H7 (cell line): ENCODE data around the gene SFXN3. TPM values are rescaled to one million over a fixed set of nuclear protein-coding genes. Genes with fewer than 3 reads are reported as not detected.

Experiments
- DNase-seq: peaks from one replicate; pipeline ENCODE4 v3.0.0; 2012
- H3K27me3 ChIP-seq: 2 replicates; pipeline ENCODE4 v1.6.0; 2011; ENCODE audit warnings: mild to moderate bottlenecking, low read length; ENCODE audit not compliant: control insufficient read depth, insufficient read depth
- H3K36me3 ChIP-seq: replicated peaks from 2 replicates; pipeline ENCODE4 v1.5.1; 2011; ENCODE audit warnings: low read length; ENCODE audit not compliant: control insufficient read depth, insufficient read depth
- H3K4me3 ChIP-seq: 2 replicates; pipeline ENCODE4 v1.5.1; 2011; ENCODE audit warnings: low read depth, mild to moderate bottlenecking, control low read depth, low read length, moderate library complexity; ENCODE audit not compliant: insufficient read depth
- total RNA-seq: library from RNA; depleted of rRNA; stranded (reverse); fragments of >200 nt; shearing (Covaris generic); gene quantifications from 2 replicates; pipeline ENCODE4 v1.2.3, GENCODE V29; 2014

The SFXN3 gene
- total RNA-seq, 1 experiment from 2014 or later: 4.1 TPM

GRCh38 chr10:100996678-100997359, 34.2 kb upstream of the SFXN3 start:
- DNase-seq: peak; percentile 97
- Histone ChIP-seq H3K4me3 (peak overlapping the region; percentile 95), H3K27me3 (no peaks in the 10 kb centered on the region), H3K36me3 (peaks cover 14% of the 10 kb centered on the region)

- peaks cover 14% of the 10 kb centered on the region for H3K36me3 ChIP-seq
- peak overlapping the region; percentile 95 for H3K4me3 ChIP-seq
- DNase-seq: peak; percentile 96
- no peaks in the 10 kb centered on the region for H3K27me3 ChIP-seq
These were observed 33.5 kb upstream of the SFXN3 start for GRCh38 chr10:100997360-100998182.

DNA sequence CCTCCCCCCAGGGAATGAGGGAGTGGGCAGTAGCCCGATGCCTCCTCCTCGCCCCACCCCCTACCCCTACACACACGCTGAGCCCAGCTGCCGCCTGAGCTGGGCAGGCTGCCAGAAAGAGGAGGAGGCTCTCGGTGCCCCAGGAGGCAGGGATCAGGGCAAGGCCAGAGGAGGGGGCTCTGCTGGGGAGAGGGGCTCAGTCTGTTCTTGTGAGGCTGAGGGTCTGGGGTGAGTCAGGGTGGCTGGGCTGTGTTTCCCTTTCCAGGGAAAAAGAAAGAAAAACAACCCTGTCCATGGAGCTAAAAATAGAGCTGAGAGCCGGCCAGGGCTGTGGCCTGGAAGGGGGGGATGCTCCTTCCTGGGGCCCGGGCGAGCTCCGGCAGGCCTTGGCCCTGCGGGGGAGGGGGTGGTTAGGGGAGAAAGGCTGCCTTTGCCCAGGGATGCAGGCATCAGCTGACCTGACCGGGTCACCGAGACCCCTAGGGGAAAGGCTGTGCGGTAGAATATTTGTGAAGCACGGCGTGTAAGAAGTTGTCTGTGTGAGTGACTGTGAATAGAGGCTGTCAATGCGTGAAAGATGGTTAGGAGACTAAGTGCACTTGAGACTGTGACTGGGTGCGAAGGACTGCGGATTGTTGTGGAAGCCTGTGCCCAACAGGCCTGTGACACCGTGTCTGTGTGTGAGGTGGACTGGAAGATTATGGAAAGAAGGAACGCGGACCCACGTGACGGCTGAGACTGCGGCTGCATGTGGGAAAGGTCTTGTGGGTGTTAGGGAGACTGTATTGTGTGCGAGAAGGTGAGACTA, 32.6 kb upstream of the SFXN3 start:
- DNase-seq: peak; percentile 95
- peak overlapping the region; percentile 95 for H3K4me3 ChIP-seq
- peaks cover 18% of the 10 kb centered on the region for H3K36me3 ChIP-seq
- no peaks in the 10 kb centered on the region for H3K27me3 ChIP-seq

- peaks cover 13% of the 10 kb centered on the region for H3K36me3 ChIP-seq
- H3K27me3 ChIP-seq: no peaks in the 10 kb centered on the region
- H3K4me3 ChIP-seq: peak overlapping the region; percentile 95
- peak; percentile 96 for DNase-seq
These were observed 31.9 kb upstream of the SFXN3 start for GRCh38 chr10:100998991-100999741.

DNA sequence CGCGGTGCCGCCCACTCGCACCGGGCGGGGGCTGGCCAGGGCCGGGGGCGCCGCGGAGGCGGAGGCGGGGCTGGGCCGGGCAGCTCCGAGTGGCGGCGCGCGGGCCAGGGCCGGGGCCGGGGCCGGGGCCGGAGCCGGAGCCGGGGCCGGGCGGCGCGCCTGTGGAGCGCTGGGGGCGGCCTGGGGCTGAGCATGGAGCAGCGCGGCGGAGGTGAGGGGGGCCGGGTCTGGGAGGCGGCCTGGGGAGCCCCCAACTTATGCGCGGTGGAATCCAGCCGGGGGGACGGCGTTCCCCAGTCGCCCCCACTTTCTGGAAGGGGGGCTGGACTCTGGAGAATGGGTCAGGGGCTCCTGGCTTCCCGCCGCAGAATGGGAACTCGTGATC, 31.3 kb upstream of the SFXN3 start, which contains the start of gene LZTS2:
Gene LZTS2, plus strand, starts transcription at position 67 of the 385 bp plus-strand sequence. CDS start 2,731 bp downstream, outside the sequence.
- peak within 1 kb of the TSS; percentile 95 for H3K4me3 ChIP-seq
- H3K27me3 ChIP-seq: no peaks in the 10 kb centered on the region
- peaks cover 10% of the 10 kb centered on the region for H3K36me3 ChIP-seq
- DNase-seq: peak; percentile 88

- Histone ChIP-seq H3K4me3 (peak overlapping the region; percentile 95), H3K27me3 (no peaks in the 10 kb centered on the region), H3K36me3 (peaks cover 10% of the 10 kb centered on the region)
- peak; percentile 79 for DNase-seq
These were observed 30.7 kb upstream of the SFXN3 start for GRCh38 chr10:101000127-101000914.

DNA sequence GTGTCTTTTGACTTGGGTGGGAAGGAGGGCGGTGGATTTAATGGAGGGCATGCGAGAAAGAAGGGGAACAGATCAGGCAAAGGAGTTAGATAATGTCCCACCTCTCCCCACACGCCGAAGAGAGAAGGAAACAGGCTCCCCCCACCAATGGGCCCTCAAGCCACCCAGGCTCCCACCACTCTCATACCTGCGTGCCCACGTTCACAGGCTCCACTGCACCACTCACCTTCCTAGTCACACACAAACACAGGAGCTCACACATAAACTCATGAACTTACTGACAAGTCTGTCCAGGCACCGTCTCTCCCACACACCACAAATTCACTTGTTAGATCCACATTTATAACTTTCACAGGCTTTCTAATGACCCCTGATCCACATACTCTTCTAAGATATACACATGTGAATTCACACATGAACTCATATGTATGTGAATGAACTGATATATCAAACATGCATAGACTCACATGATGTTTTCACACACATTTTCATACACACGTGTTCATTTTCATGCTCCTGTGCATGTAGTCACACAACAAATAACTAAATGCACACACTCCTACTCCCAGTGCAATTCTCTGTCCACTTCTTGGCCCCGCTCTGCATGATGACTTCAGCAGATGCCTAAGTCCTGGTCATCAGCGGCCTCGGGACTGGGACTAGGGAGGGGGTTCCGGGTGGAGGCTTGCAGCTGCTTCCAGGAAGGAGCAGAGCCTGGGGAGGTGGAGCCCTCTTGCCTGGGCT, 29.9 kb upstream of the SFXN3 start:
- peaks cover 12% of the 10 kb centered on the region for H3K36me3 ChIP-seq
- peak; percentile 62 for DNase-seq
- H3K27me3 ChIP-seq: no peaks in the 10 kb centered on the region
- H3K4me3 ChIP-seq: no peak overlapping the region; the same call in none of the 2 replicates

DNA sequence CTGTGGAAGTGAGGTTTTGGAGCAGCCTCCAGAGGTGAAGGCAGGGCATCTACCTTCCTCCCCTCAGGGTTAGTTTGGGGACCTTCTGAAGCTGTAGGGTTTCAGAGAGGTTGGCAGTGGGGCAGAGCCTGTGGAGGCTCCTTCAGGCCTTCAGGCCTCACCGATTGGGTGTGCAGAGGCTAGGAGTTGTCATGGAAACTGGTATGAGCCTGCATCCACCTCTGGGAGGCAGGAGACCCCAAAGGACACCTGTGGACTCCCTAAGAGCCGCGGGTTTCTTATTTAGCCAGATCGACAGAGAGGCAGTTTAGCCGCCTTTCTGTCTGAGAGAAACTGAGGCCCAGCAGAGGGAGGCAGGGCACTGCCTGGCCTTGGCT, 29.4 kb upstream of the SFXN3 start:
- no peak overlapping the region for H3K4me3 ChIP-seq
- DNase-seq: peak; percentile 62
- no peaks in the 10 kb centered on the region for H3K27me3 ChIP-seq
- H3K36me3 ChIP-seq: peaks cover 14% of the 10 kb centered on the region

DNA sequence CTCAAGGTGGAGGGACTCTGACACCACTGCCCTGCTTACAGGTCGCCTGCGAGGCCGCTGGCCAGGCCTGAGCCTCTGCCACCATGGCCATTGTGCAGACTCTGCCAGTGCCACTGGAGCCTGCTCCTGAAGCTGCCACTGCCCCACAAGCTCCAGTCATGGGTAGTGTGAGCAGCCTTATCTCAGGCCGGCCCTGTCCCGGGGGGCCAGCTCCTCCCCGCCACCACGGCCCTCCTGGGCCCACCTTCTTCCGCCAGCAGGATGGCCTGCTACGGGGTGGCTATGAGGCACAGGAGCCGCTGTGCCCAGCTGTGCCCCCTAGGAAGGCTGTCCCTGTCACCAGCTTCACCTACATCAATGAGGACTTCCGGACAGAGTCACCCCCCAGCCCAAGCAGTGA, 28.6 kb upstream of the SFXN3 start:
- Histone ChIP-seq H3K4me3 (no peak overlapping the region), H3K36me3 (peaks cover 14% of the 10 kb centered on the region), H3K27me3 (no peaks in the 10 kb centered on the region)
- no peak for DNase-seq

GRCh38 chr10:101003639-101004206, 27.3 kb upstream of the SFXN3 start:
- Histone ChIP-seq H3K4me3 (no peak overlapping the region), H3K36me3 (peaks cover 14% of the 10 kb centered on the region), H3K27me3 (no peaks in the 10 kb centered on the region)
- no peak for DNase-seq

GRCh38 chr10:101005361-101005760, 25.7 kb upstream of the SFXN3 start:
- Histone ChIP-seq H3K4me3 (no peak overlapping the region), H3K27me3 (no peaks in the 10 kb centered on the region), H3K36me3 (peaks cover 14% of the 10 kb centered on the region)
- no peak for DNase-seq

- no peaks in the 10 kb centered on the region for H3K27me3 ChIP-seq
- peaks cover 14% of the 10 kb centered on the region for H3K36me3 ChIP-seq
- no peak for DNase-seq
- H3K4me3 ChIP-seq: no peak overlapping the region
These were observed 25.0 kb upstream of the SFXN3 start for GRCh38 chr10:101005869-101006567.
